HG03108 (cell line): Measurements from ENCODE around the gene NKD1.

Source experiments
- ATAC-seq: cut with Tn5 transposase; IDR thresholded peaks from one replicate; pipeline ENCODE4 v1.9.1; 2021; ENCODE audit warnings: moderate library complexity; ENCODE audit not compliant: unreplicated experiment

Gene NKD1

GRCh38 chr16:50641818-50642187 lies 93.6 kb downstream of the NKD1 start:
- no peak for ATAC-seq

- no peak for ATAC-seq
Observed at GRCh38 chr16:50642349-50642748, 94.2 kb downstream of the NKD1 start.

- no peak for ATAC-seq
Observed at GRCh38 chr16:50643192-50643591, 95.0 kb downstream of the NKD1 start.

GRCh38 chr16:50644245-50644644 lies 96.0 kb downstream of the NKD1 start:
- no peak for ATAC-seq

- no peak for ATAC-seq
Observed at GRCh38 chr16:50644729-50645128, 96.5 kb downstream of the NKD1 start.

GRCh38 chr16:50645563-50646220 lies 97.5 kb downstream of the NKD1 start:
- ATAC-seq, result no peak

GRCh38 chr16:50646345-50646744 lies 98.1 kb downstream of the NKD1 start:
- ATAC-seq, result no peak

- ATAC-seq, result no peak
Observed at GRCh38 chr16:50651835-50652438, 103.7 kb downstream of the NKD1 start.

- no peak for ATAC-seq
Observed at GRCh38 chr16:50652836-50653425, 104.7 kb downstream of the NKD1 start.

- ATAC-seq, result no peak
Observed at GRCh38 chr16:50653633-50654519, 105.7 kb downstream of the NKD1 start.

GRCh38 chr16:50655558-50656055 lies 107.4 kb downstream of the NKD1 start:
- ATAC-seq, result no peak

- ATAC-seq, result no peak
Observed at GRCh38 chr16:50657241-50657640, 109.0 kb downstream of the NKD1 start.

- no peak for ATAC-seq
Observed at GRCh38 chr16:50659806-50660205, 111.6 kb downstream of the NKD1 start.

GRCh38 chr16:50662306-50662940 lies 114.2 kb downstream of the NKD1 start:
- ATAC-seq, result no peak

GRCh38 chr16:50664270-50664669 lies 116.1 kb downstream of the NKD1 start:
- no peak for ATAC-seq

GRCh38 chr16:50665128-50665878 lies 117.1 kb downstream of the NKD1 start:
- no peak for ATAC-seq

GRCh38 chr16:50666658-50667496 lies 118.7 kb downstream of the NKD1 start:
- peak; percentile 70 for ATAC-seq

- no peak for ATAC-seq
Observed at GRCh38 chr16:50667497-50668367, 119.5 kb downstream of the NKD1 start.
